Measurements from ENCODE around the gene UBALD2. TPM values are rescaled to one million over a fixed set of nuclear protein-coding genes. Genes with fewer than 3 reads are reported as not detected.
"Not testable (repeated sequence)": the region's sequence is repeated elsewhere in the genome, so short reads cannot be mapped to it uniquely, and the experiment has no call there.

Gene UBALD2
- total RNA-seq, 1 experiment from 2014 or later = 87.9 TPM

GRCh38 chr17:76251478-76252039, 13.6 kb upstream of the UBALD2 start:
- BruUV-seq (replicated peaks) = no TSS peak
- CTCF ChIA-PET = interaction anchor here (0.5 to 1.5 kb wide), 7 partner anchors 8 to 70 kb away, joined by 3 to 7 read pairs (median 5); no protein-coding TSS in a partner anchor
- Mint-ChIP-seq H3K27ac (ENCODE audit: unreplicated experiment) (peak overlapping the region; percentile 76), H3K9me3 (ENCODE audit: low read depth, unreplicated experiment) (no peaks in the 10 kb centered on the region), H3K36me3 (ENCODE audit: insufficient read depth, unreplicated experiment) (no peaks in the 10 kb centered on the region), H3K4me3 (ENCODE audit: low read depth, unreplicated experiment) (peak overlapping the region; percentile 1), H3K27me3 (ENCODE audit: unreplicated experiment) (no peaks in the 10 kb centered on the region), H3K4me1 (ENCODE audit: low read depth, unreplicated experiment) (peaks cover 32% of the 10 kb centered on the region)
- no peak for DNase-seq
- intact Hi-C loops (cut with micrococcal nuclease; ENCODE audit: unreplicated experiment) = no loop called here
- no peak for TF ChIP-seq CTCF (IDR thresholded peaks at IDR 0.05; ENCODE audit: unreplicated experiment)

GRCh38 chr17:76252040-76252954, 12.9 kb upstream of the UBALD2 start:
- peak overlapping the region; percentile 1 for H3K4me3 Mint-ChIP-seq (ENCODE audit: low read depth, unreplicated experiment)
- intact Hi-C loops (cut with micrococcal nuclease; ENCODE audit: unreplicated experiment) = no loop called here
- H3K36me3 Mint-ChIP-seq (ENCODE audit: insufficient read depth, unreplicated experiment) = no peaks in the 10 kb centered on the region
- no TSS peak for BruUV-seq (replicated peaks)
- TF ChIP-seq CTCF (IDR thresholded peaks at IDR 0.05; ENCODE audit: unreplicated experiment) = no peak
- H3K9me3 Mint-ChIP-seq (ENCODE audit: low read depth, unreplicated experiment) = no peaks in the 10 kb centered on the region
- DNase-seq = peak; percentile 75
- no peaks in the 10 kb centered on the region for H3K27me3 Mint-ChIP-seq (ENCODE audit: unreplicated experiment)
- CTCF ChIA-PET = interaction anchor here (0.5 to 1.5 kb wide), 7 partner anchors 9 to 70 kb away, joined by 3 to 7 read pairs (median 5); no protein-coding TSS in a partner anchor
- H3K4me1 Mint-ChIP-seq (ENCODE audit: low read depth, unreplicated experiment) = peaks cover 29% of the 10 kb centered on the region
- peak overlapping the region; percentile 76 for H3K27ac Mint-ChIP-seq (ENCODE audit: unreplicated experiment)

DNA sequence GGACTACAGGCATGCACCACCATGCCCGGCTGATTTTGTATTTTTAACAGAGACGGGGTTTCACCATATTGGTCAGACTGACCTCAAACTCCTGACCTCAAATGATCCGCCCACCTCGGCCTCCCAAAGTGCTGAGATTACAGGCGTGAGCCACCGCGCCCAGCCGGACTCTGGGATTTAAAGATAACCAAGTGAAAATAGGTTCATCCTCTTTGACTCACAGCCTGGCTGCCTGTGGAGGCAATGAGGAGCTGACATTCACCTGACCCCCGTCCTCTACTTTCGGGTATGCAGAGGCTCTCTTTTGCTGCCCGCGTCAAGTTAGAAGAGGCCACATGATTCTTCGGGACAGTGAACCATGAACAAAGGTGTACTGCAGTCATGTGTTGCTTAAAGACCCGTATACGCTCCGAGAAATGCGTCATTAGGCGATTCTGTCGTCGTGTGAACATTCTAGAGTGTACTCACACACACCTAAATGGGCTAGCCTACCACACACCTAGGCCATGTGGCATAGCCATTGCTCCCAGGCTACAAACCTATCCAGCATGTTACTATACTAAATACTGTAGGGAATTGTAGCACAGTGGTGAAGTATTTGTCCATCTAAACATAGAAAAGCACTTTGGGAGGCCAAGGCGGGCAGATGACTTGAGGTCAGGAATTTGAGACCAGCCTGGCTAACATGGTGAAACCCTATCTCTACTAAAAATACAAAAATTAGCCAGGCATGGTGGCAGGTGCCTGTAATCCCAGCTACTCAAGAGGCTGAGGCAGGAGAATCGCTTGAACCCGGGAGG, 12.0 kb upstream of the UBALD2 start:
- intact Hi-C loops (cut with micrococcal nuclease; ENCODE audit: unreplicated experiment); H3K9me3 Mint-ChIP-seq (ENCODE audit: low read depth, unreplicated experiment); H3K27me3 Mint-ChIP-seq (ENCODE audit: unreplicated experiment); BruUV-seq (replicated peaks); DNase-seq; H3K4me3 Mint-ChIP-seq (ENCODE audit: low read depth, unreplicated experiment); H3K36me3 Mint-ChIP-seq (ENCODE audit: insufficient read depth, unreplicated experiment): not testable (repeated sequence)
- CTCF ChIA-PET = interaction anchor here (0.6 to 1.5 kb wide), 2 partner anchors 10 to 368 kb away, joined by 3 to 5 read pairs; no protein-coding TSS in a partner anchor
- Mint-ChIP-seq H3K27ac (ENCODE audit: unreplicated experiment) (peak overlapping the region; percentile 76), H3K4me1 (ENCODE audit: low read depth, unreplicated experiment) (peaks cover 23% of the 10 kb centered on the region)

DNA sequence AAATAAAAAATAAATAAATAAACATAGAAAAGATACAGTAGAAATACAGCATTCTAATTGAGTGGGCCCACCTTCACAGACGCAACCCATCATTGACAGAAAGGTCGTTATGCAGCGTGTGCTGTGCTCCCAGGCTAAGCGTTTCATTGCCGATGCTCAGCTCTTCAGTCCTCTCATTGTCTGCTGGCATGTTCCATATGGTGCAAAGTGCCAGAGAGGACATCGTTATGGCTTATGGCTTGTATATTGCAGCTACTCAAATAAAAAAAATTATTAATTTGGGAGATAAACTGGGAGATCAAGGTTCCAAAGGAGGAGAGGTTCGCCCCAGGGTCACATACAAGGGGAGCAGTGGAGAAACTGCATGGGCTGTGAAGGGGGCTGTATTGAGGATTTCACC, 11.3 kb upstream of the UBALD2 start:
- TF ChIP-seq CTCF (IDR thresholded peaks at IDR 0.05; ENCODE audit: unreplicated experiment) = no peak
- CTCF ChIA-PET = no interaction called here
- no peak for DNase-seq
- Mint-ChIP-seq H3K4me1 (ENCODE audit: low read depth, unreplicated experiment) (peaks cover 22% of the 10 kb centered on the region), H3K36me3 (ENCODE audit: insufficient read depth, unreplicated experiment) (no peaks in the 10 kb centered on the region), H3K27ac (ENCODE audit: unreplicated experiment) (no peak overlapping the region), H3K9me3 (ENCODE audit: low read depth, unreplicated experiment) (no peaks in the 10 kb centered on the region), H3K27me3 (ENCODE audit: unreplicated experiment) (no peaks in the 10 kb centered on the region), H3K4me3 (ENCODE audit: low read depth, unreplicated experiment) (no peak overlapping the region)
- intact Hi-C loops (cut with micrococcal nuclease; ENCODE audit: unreplicated experiment) = no loop called here
- BruUV-seq (replicated peaks) = no TSS peak

Data from Calu3 (cell line).